Measurements from ENCODE around the gene LAX1. TPM values are rescaled to one million over a fixed set of nuclear protein-coding genes. Genes with fewer than 3 reads are reported as not detected.

The LAX1 gene
- total RNA-seq, 6 experiments from 2014 or later, result not detected

GRCh38 chr1:203796236-203796605, 31.2 kb downstream of the LAX1 start:
- peak overlapping the region; percentile 94 for H3K4me3 Mint-ChIP-seq
- DNase-seq, result peak; percentile 20
- peaks cover 50% of the 10 kb centered on the region for H3K4me1 Mint-ChIP-seq (ENCODE audit: low read depth)

DNA sequence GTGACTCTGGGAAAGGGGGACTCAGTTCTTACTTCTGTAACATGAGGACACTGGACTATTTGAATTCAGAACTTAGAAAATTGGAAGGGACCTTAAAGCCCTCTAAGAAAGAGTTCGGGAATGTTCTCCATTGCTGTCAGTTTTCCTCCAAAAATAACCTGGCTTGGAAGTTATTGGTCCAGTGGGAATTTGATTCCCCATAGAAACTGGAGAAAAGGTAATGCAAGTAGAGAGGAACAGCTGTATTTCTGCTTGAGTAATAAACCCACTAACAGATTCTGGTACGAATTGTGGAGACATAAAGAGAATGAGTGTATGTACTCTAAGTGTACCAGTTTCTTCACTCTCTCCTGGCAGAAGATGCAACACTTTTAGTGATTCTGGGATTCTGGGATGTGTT, 32.2 kb downstream of the LAX1 start:
- peak overlapping the region; percentile 96 for H3K27ac Mint-ChIP-seq
- H3K4me1 Mint-ChIP-seq (ENCODE audit: low read depth), result peaks cover 53% of the 10 kb centered on the region
- H3K36me3 Mint-ChIP-seq (ENCODE audit: low read depth), result peaks cover 44% of the 10 kb centered on the region
- no peak for DNase-seq
- peaks cover 5% of the 10 kb centered on the region; the same call in 1 of the 2 replicates for H3K27me3 Mint-ChIP-seq (ENCODE audit: insufficient read depth)
- no peaks in the 10 kb centered on the region for H3K9me3 Mint-ChIP-seq
- TF ChIP-seq, protein P1, sequence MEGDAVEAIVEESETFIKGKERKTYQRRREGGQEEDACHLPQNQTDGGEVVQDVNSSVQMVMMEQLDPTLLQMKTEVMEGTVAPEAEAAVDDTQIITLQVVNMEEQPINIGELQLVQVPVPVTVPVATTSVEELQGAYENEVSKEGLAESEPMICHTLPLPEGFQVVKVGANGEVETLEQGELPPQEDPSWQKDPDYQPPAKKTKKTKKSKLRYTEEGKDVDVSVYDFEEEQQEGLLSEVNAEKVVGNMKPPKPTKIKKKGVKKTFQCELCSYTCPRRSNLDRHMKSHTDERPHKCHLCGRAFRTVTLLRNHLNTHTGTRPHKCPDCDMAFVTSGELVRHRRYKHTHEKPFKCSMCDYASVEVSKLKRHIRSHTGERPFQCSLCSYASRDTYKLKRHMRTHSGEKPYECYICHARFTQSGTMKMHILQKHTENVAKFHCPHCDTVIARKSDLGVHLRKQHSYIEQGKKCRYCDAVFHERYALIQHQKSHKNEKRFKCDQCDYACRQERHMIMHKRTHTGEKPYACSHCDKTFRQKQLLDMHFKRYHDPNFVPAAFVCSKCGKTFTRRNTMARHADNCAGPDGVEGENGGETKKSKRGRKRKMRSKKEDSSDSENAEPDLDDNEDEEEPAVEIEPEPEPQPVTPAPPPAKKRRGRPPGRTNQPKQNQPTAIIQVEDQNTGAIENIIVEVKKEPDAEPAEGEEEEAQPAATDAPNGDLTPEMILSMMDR (IDR thresholded peaks at IDR 0.05), result no peak
- peak overlapping the region; percentile 94 for H3K4me3 Mint-ChIP-seq

More at GRCh38 chr1:203796236-203796605, 31.2 kb downstream of the LAX1 start:
- peaks cover 44% of the 10 kb centered on the region for H3K36me3 Mint-ChIP-seq (ENCODE audit: low read depth)
- no peaks in the 10 kb centered on the region for H3K9me3 Mint-ChIP-seq
- peak overlapping the region; percentile 96 for H3K27ac Mint-ChIP-seq
- TF ChIP-seq, protein P1 (IDR thresholded peaks at IDR 0.05), result no peak
- peaks cover 7% of the 10 kb centered on the region; the same call in 1 of the 2 replicates for H3K27me3 Mint-ChIP-seq (ENCODE audit: insufficient read depth)

GRCh38 chr1:203797948-203798655, 33.1 kb downstream of the LAX1 start:
- TF ChIP-seq, protein P1 (IDR thresholded peaks at IDR 0.05), result peak; percentile 49
- Mint-ChIP-seq H3K4me3 (peak overlapping the region; percentile 94), H3K36me3 (ENCODE audit: low read depth) (peaks cover 44% of the 10 kb centered on the region), H3K27me3 (ENCODE audit: insufficient read depth) (peaks cover 5% of the 10 kb centered on the region; the same call in 1 of the 2 replicates), H3K4me1 (ENCODE audit: low read depth) (peaks cover 59% of the 10 kb centered on the region), H3K27ac (peak overlapping the region; percentile 34; the same call in 1 of the 2 replicates), H3K9me3 (no peaks in the 10 kb centered on the region)
- peak; percentile 50 for DNase-seq

GRCh38 chr1:203799157-203799556, 34.2 kb downstream of the LAX1 start:
- peaks cover 5% of the 10 kb centered on the region; the same call in 1 of the 2 replicates for H3K27me3 Mint-ChIP-seq (ENCODE audit: insufficient read depth)
- TF ChIP-seq, protein P1 (IDR thresholded peaks at IDR 0.05), result no peak
- H3K9me3 Mint-ChIP-seq, result no peaks in the 10 kb centered on the region
- H3K36me3 Mint-ChIP-seq (ENCODE audit: low read depth), result peaks cover 50% of the 10 kb centered on the region
- peak overlapping the region; percentile 5; the same call in 1 of the 2 replicates for H3K4me3 Mint-ChIP-seq
- H3K27ac Mint-ChIP-seq, result peak overlapping the region; percentile 36; the same call in 1 of the 2 replicates
- DNase-seq, result no peak
- peaks cover 59% of the 10 kb centered on the region for H3K4me1 Mint-ChIP-seq (ENCODE audit: low read depth)

DNA sequence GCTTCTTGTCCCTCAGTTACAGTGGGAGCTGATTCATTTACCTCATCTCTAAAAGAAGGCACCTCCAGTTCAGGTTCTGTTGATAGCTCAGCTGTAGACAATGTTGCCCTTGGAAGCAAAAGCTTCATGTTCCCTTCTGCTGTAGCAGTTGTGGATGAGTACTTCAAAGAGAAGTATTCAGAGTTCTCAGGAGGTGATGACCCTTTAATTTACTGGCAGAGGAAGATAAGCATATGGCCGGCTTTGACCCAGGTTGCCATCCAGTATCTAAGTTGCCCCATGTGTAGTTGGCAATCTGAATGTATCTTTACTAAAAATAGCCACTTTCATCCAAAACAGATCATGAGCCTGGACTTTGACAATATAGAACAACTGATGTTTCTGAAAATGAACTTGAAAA, 35.0 kb downstream of the LAX1 start:
- Mint-ChIP-seq H3K4me1 (ENCODE audit: low read depth) (peaks cover 55% of the 10 kb centered on the region), H3K4me3 (0 out of 2 replicates have a peak overlapping the region, but pooled peaks have one; percentile 5)

More for the DNA sequence above, 35.0 kb downstream of the LAX1 start:
- Mint-ChIP-seq H3K9me3 (no peaks in the 10 kb centered on the region), H3K27ac (no peak overlapping the region), H3K27me3 (ENCODE audit: insufficient read depth) (peaks cover 5% of the 10 kb centered on the region; the same call in 1 of the 2 replicates), H3K36me3 (ENCODE audit: low read depth) (peaks cover 55% of the 10 kb centered on the region)
- no peak for DNase-seq
- TF ChIP-seq, protein P1 (IDR thresholded peaks at IDR 0.05), result no peak

Measured in HFFc6 (cell line).